ENCODE measurements around the gene MGAT4A. TPM values are rescaled to one million over a fixed set of nuclear protein-coding genes. Genes with fewer than 3 reads are reported as not detected.

Gene MGAT4A
- total and polyA plus RNA-seq, 2 donors (not counting 1 experiment from before 2014, with no cell fraction given) = 16.5 to 32.7 TPM

- ATAC-seq (ENCODE audit: low read depth) (no peak), DNase-seq (no peak)
- H4K20me1 ChIP-seq (ENCODE audit: control insufficient read depth, insufficient read depth, low read length, poor library complexity, severe bottlenecking) = no peaks in the 10 kb centered on the region
- H3K9ac ChIP-seq (ENCODE audit: low read length) = no peak overlapping the region
- Mint-ChIP-seq H3K4me1 (peaks cover 16% of the 10 kb centered on the region), H3K4me3 (no peak overlapping the region), H3K27me3 (peaks cover 4% of the 10 kb centered on the region), H3K27ac (no peak overlapping the region), H3K9me3 (ENCODE audit: insufficient read depth) (no peaks in the 10 kb centered on the region)
- WGBS (ENCODE audit: insufficient coverage) = 100% methylated on average over 4 of the region's 4 CpGs
- no peak overlapping the region for H3K4me3 ChIP-seq (ENCODE audit: control extremely low read depth in 1 of 5, extremely low read depth in 1 of 5, insufficient read depth in 1 of 5, low read depth in 2 of 5, low read length in 4 of 5)
- CTCF ChIA-PET = interaction anchor here (1.0 kb wide), 1 partner anchor 89 kb away, joined by 3 read pairs; no protein-coding TSS in a partner anchor
- H3K4me2 ChIP-seq (replicated peaks; ENCODE audit: low read depth, low read length, poor library complexity, severe bottlenecking) = no peak overlapping the region
- no peaks in the 10 kb centered on the region for H3K79me2 ChIP-seq (ENCODE audit: control insufficient read depth, insufficient read depth, low read length)
- intact Hi-C loops (cut with micrococcal nuclease) = no loop called here
- no peaks in the 10 kb centered on the region for H3K36me3 ChIP-seq (replicated peaks in 1 of 2; ENCODE audit: control extremely low read depth in 1 of 2, control insufficient read depth in 1 of 2, extremely low read depth in 1 of 2, insufficient read depth in 2 of 2, low read length in 1 of 2)
- no peak overlapping the region for H3K27ac ChIP-seq (ENCODE audit: low read length in 2 of 2)
- H3K9me3 ChIP-seq (ENCODE audit: control extremely low read depth in 1 of 3, control insufficient read depth in 2 of 3, insufficient read depth in 1 of 3, low read length in 2 of 3) = no peaks in the 10 kb centered on the region
- H2AFZ ChIP-seq (ENCODE audit: insufficient read depth, low read depth, low read length, poor library complexity, severe bottlenecking) = no peak overlapping the region
- POLR2A ChIA-PET = no interaction called here
- peaks cover 0 to 12% (median 0%) of the 10 kb centered on the region in 4 experiments for H3K27me3 ChIP-seq (replicated peaks in 1 of 4; ENCODE audit: control extremely low read depth in 1 of 4, control insufficient read depth in 3 of 4, insufficient read depth in 4 of 4, low read length in 3 of 4)
- TF ChIP-seq EZH2 (IDR thresholded peaks at IDR 0.05; ENCODE audit: borderline replicate concordance, insufficient read depth, low read depth, low read length, poor library complexity, severe bottlenecking) (no peak), CTCF (IDR thresholded peaks at IDR 0.05) (no peak)
- H3K4me1 ChIP-seq (ENCODE audit: control insufficient read depth in 2 of 2, insufficient read depth in 2 of 2, low read length in 2 of 2) = peaks cover 10 to 11% of the 10 kb centered on the region in 2 donors
These were observed 6.9 kb upstream of the MGAT4A start for GRCh38 chr2:98737848-98738247.

GRCh38 chr2:98736464-98736889, 5.5 kb upstream of the MGAT4A start:
- ChIA-PET CTCF (no interaction called here), POLR2A (no interaction called here)
- Histone ChIP-seq H3K36me3 (replicated peaks in 1 of 2; ENCODE audit: control extremely low read depth in 1 of 2, control insufficient read depth in 1 of 2, extremely low read depth in 1 of 2, insufficient read depth in 2 of 2, low read length in 1 of 2) (no peaks in the 10 kb centered on the region), H3K9me3 (ENCODE audit: control extremely low read depth in 1 of 3, control insufficient read depth in 2 of 3, insufficient read depth in 1 of 3, low read length in 2 of 3) (no peaks in the 10 kb centered on the region), H3K4me1 (ENCODE audit: control insufficient read depth in 2 of 2, insufficient read depth in 2 of 2, low read length in 2 of 2) (peaks cover 16 to 21% of the 10 kb centered on the region in 2 donors), H3K4me3 (ENCODE audit: control extremely low read depth in 1 of 5, extremely low read depth in 1 of 5, insufficient read depth in 1 of 5, low read depth in 2 of 5, low read length in 4 of 5) (no peak overlapping the region), H3K4me2 (replicated peaks; ENCODE audit: low read depth, low read length, poor library complexity, severe bottlenecking) (no peak overlapping the region), H3K9ac (ENCODE audit: low read length) (no peak overlapping the region), H4K20me1 (ENCODE audit: control insufficient read depth, insufficient read depth, low read length, poor library complexity, severe bottlenecking) (no peaks in the 10 kb centered on the region), H3K27me3 (replicated peaks in 1 of 4; ENCODE audit: control extremely low read depth in 1 of 4, control insufficient read depth in 3 of 4, insufficient read depth in 4 of 4, low read length in 3 of 4) (peaks cover 0 to 10% (median 0%) of the 10 kb centered on the region in 4 experiments), H2AFZ (ENCODE audit: insufficient read depth, low read depth, low read length, poor library complexity, severe bottlenecking) (no peak overlapping the region), H3K79me2 (ENCODE audit: control insufficient read depth, insufficient read depth, low read length) (peaks cover 6% of the 10 kb centered on the region), H3K27ac (ENCODE audit: low read length in 2 of 2) (no peak overlapping the region)
- intact Hi-C loops (cut with micrococcal nuclease) = no loop called here
- DNase-seq (no peak), ATAC-seq (ENCODE audit: low read depth) (no peak)
- TF ChIP-seq CTCF (IDR thresholded peaks at IDR 0.05) (no peak), EZH2 (IDR thresholded peaks at IDR 0.05; ENCODE audit: borderline replicate concordance, insufficient read depth, low read depth, low read length, poor library complexity, severe bottlenecking) (no peak)
- Mint-ChIP-seq H3K4me1 (peaks cover 26% of the 10 kb centered on the region), H3K9me3 (ENCODE audit: insufficient read depth) (no peaks in the 10 kb centered on the region), H3K27ac (no peak overlapping the region), H3K4me3 (no peak overlapping the region), H3K27me3 (no peaks in the 10 kb centered on the region)
- no CpG with 5 or more reads among the region's 2 CpGs for WGBS (ENCODE audit: insufficient coverage)
